ENCODE data around the gene KCNA5.

GRCh38 chr12:5076761-5077160 lies 33.1 kb downstream of the KCNA5 start:
- TF ChIP-seq CTCF (IDR thresholded peaks at IDR 0.05) (no peak), POLR2A (IDR thresholded peaks at IDR 0.05) (no peak)

All from uterus (tissue), 2 donors.